ENCODE results near the gene UBE2Q1.

GRCh38 chr1:154574716-154575115, 16.3 kb upstream of the UBE2Q1 start:
- no peak for TF ChIP-seq FOXK2 (IDR thresholded peaks at IDR 0.05)
- TF ChIP-seq NFRKB (IDR thresholded peaks at IDR 0.05) = no peak
- TF ChIP-seq HDGF (IDR thresholded peaks at IDR 0.05; ENCODE audit: borderline replicate concordance) = no peak
- no peak for TF ChIP-seq SP1 (IDR thresholded peaks at IDR 0.05)
- no peak for TF ChIP-seq L3MBTL2 (conservative IDR thresholded peaks at IDR 0.05)
- TF ChIP-seq ZNF384 (IDR thresholded peaks at IDR 0.05) = no peak
- TF ChIP-seq BHLHE40 (IDR thresholded peaks at IDR 0.05; ENCODE audit: borderline replicate concordance) = no peak

Measured in HEK293T (cell line).